GM11168 (cell line): ENCODE results near the gene PRPS1.
"Not testable (repeated sequence)": the region's sequence is repeated elsewhere in the genome, so short reads cannot be mapped to it uniquely, and the experiment has no call there.

ENCODE experiments used
- in situ Hi-C: fragments of 300-500 bp; cut with MboI; formaldehyde crosslinking; loops from one replicate; pipeline ENCODE4 v1.12.0; 2022; ENCODE audit warnings: low sequenced_read_pairs; ENCODE audit not compliant: unreplicated experiment

Gene PRPS1

GRCh38 chrX:107627838-107628661 lies at the start of gene PRPS1:
TSS of gene PRPS1 (plus strand) at chrX:107628510. CDS start at chrX:107628629, 119 bp downstream.
- in situ Hi-C loops = no loop called here

DNA sequence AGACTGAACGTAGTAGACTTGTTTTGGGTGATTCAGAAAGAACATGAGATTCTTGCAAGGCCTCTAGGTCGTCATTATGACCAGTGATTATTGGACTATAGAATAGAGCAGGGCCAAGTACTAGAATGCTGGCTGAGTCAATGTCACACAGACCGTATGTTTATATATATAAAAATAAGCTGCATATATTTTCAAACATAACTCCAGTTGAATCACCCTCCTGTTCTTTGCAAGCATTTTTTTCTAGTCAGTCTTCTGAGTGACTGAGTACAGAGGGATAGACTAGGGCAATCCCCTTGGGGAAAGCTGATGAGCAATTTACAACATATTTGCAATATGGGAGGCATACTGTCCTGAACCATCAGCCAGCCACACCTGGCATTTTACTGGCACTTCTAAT lies 48.4 kb upstream of the PRPS1 start:
- in situ Hi-C loops = no loop called here

- in situ Hi-C loops = no loop called here
These were observed 46.4 kb upstream of the PRPS1 start for GRCh38 chrX:107581923-107582322.

- in situ Hi-C loops = no loop called here
These were observed 39.1 kb upstream of the PRPS1 start for GRCh38 chrX:107589243-107589642.

- in situ Hi-C loops = no loop called here
These were observed 31.7 kb upstream of the PRPS1 start for GRCh38 chrX:107596651-107597050.

GRCh38 chrX:107597264-107597663 lies 31.0 kb upstream of the PRPS1 start:
- in situ Hi-C loops = no loop called here

DNA sequence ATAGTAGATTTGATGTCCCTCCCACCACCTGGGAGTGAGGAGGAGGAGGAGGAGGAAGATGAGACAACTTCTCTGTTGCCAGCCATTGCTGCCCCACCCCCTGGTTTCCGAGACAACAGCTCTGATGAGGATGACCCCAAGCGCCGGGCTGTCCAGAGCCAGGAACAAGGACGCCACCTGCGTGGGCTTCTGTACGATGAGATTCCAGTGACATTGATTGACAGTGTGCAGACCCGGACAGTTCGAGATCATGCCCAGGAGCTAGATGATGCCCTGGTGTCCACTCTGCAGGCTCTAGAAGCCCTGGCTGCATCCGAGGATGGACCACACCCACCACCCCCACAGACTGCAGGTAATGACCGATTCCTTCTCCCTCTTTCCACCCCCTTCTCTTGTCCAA lies 30.5 kb upstream of the PRPS1 start:
- in situ Hi-C loops = no loop called here

DNA sequence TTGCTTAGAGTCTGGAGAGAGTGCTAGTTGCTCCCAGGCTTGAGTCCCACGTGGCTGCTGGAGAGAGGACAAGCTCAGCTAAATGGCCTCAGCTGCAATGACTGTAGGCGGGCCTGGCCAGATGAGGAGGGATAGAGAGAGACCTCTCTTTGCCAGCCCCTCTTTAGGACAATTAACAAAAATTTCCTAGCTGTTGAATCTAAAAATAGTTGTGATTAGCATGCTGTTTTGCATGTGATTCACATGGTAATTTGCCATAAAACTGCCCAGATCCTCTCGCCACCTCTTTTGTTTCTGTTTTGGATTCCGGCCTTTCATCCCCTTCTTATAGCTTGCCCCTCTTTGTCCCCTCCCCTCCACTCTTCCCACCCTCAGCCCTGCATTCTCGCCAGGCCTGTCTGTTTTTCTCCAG lies 28.9 kb upstream of the PRPS1 start:
- in situ Hi-C loops = no loop called here

GRCh38 chrX:107600366-107600765 lies 27.9 kb upstream of the PRPS1 start:
- in situ Hi-C loops = no loop called here

DNA sequence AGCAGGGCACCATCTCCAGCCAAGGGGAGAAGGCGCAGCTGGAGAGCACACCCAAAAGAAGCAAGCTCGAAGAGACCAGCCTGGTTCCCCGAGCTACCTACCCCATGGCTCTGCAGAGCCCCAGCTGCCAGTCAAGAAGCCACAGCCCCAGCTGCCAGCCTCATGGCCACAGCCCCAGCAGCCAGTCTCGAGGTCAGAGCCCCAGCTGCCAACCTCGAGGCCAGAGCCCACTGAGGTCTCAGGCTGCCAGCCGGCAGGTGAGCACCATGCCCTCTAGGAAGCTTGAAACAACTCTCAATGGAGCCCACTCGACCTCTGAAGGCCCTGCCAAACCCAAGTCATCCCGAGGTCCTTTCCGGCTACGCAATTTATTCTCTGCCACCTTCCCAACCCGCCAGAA lies 27.0 kb upstream of the PRPS1 start:
- in situ Hi-C loops = no loop called here

DNA sequence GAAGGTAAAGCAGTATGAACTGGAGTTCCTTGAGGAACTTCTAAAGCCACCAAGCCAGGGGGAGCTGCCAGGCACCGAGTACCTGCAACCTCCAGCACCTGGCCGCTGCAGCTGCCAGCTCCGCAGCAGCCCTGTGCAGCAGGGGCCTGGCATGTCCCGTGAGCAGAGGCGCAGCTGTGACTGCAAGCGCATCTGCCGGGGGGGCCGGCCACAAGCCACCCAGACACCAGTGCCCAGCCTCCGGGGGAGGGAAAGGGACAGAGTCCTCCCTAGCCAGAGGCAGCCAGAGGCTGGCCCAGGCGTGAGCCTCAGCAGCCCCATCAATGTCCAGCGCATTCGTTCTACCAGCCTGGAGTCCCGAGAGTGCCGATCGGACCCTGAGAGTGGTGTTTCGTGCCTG lies 26.6 kb upstream of the PRPS1 start:
- in situ Hi-C loops = no loop called here

DNA sequence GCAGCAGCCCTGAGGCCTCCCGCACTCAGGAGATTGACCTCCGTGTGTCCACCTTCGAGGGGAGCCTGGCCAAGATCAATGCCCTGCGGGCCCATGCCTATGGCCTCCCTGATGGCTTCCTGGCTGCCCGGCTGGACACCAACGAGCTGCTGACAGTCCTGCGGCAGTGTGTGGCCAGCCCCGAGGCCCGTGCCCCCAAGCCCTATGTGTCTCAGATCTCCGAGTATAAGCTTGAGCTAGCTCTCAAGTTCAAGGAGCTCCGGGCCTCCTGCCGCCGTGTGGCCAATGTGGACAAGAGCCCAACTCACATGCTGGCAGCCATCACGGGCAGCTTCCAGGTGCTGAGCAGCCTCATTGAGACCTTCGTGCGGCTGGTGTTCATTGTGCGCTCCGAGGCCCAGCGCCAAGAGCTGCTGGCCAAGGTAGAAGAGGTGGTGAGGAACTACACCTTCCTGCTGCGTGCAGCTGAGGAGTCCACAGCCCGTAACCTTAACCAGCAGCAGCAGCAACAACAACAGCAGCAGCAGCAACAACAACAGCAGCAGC lies 25.5 kb upstream of the PRPS1 start:
- in situ Hi-C loops = no loop called here

DNA sequence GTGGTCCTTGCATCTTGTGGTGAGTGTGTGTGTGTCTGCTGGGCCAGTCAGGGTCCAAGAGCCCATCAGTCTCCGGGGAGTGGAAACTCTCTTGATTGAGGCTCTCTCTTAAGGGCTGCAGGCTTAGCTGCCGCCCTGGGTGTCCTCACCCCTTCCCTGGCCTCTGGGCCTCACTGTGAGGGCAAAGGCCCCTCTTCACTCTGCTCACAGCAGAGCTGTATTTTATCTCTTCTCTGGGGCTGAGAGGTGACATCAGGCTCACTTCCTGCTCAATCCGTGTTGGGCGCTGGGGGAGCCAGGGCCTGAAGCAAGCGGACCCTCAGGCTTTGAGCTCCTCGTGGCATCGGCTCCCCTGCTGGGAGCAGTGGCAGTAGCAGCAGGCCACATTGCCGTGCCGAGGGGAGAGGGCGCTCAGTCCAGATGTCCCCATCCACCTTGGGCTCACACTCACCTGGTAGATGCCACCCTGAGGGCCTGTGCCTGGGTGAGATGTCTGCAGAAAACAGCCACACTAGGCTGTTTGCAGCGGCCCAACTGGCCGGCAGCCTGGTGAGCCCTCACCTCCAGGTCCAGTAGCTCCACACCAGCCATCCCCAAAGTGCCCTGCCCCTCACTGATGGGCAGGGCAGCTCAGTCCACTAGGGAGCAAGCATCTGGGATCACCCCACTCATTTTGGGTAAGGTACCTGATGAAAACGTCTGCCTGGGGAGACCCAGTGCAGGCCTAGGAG lies 24.7 kb upstream of the PRPS1 start:
- in situ Hi-C loops = no loop called here

DNA sequence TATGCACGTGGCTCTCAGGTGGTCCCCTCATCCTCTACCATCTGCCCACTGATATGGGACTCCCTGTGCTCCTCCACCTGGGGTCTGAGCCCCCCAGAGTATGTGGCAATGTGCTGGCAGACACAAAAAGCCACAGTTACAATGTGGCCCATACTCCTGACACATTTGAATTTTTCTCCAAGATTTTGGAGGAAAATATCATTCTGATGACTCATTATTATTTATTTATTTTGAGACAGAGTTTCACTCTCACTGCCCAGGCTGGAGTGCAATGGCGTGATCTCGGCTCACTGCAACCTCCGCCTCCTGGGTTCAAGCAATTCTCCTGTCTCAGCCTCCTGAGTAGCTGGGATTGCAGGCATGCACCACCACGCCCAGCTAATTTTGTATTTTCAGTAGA lies 19.2 kb upstream of the PRPS1 start:
- in situ Hi-C loops = not testable (repeated sequence)

GRCh38 chrX:107610667-107611066 lies 17.6 kb upstream of the PRPS1 start:
- in situ Hi-C loops = no loop called here

- in situ Hi-C loops = no loop called here
These were observed 8.4 kb upstream of the PRPS1 start for GRCh38 chrX:107619885-107620322.

DNA sequence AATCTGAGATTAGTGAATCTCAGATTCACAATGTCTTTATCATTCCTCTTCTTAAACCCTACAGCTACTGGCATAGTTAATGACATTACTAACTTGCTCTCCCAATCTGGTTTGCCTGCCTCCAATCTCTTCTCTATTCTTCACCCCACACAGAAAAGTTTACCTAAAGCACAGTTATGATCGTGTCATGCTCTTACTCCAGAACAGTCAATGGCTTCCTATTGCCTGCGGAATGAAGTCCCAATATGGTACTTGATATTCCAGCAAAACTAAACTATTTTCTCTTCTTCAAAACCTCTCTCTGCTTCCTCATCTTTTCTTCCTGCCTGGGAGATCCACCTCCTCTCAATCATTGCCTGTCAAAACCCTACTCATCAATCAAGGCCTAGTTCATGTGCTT lies 3.4 kb upstream of the PRPS1 start:
- in situ Hi-C loops = no loop called here

DNA sequence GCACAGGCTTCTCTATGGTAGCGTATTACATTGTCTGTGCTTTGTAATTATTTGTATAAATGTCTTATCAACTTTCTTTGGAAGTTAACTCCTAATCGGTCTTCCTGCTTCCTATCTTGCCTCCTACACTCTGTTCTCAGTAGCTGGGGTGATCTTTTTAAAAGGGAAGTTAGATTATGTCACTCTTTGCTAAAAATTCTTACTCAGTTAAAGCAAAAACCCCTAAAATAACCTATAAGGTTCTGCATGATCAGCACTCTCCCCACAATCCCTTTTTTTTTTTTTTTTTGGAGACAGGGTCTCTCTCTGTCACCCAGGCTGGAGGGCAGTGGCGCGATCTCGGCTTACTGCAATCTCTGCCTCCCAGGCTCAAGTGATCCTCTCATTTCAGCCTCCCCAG lies 2.6 kb upstream of the PRPS1 start:
- in situ Hi-C loops = no loop called here

DNA sequence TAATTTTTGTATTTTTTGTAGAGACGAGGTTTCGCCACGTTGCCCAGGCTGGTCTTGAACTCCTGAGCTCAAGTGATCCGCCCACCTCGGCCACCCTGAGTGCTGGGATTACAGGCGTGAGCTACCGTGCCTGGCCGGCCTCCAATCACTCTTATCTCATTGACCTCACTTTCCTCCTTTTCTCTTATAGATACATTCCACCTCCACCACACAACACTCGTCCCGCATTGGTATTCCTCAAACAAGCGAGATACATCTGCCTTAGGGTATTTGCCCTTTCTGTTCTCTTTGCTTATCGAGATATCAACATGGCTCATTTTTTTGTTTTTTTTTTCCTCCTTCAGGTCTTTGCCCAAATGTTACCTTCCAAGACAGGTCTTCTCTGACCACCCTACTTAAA lies 1.8 kb upstream of the PRPS1 start:
- in situ Hi-C loops = no loop called here

- in situ Hi-C loops = no loop called here
These were observed 1.4 kb upstream of the PRPS1 start for GRCh38 chrX:107626916-107627315.
